GM18519 (cell line): ENCODE results near the gene PCNX1.
"Not testable (repeated sequence)": the region's sequence is repeated elsewhere in the genome, so short reads cannot be mapped to it uniquely, and the experiment has no call there.

Experiments
- ATAC-seq: cut with Tn5 transposase; IDR thresholded peaks from one replicate; pipeline ENCODE4 v1.9.1; 2021; ENCODE audit warnings: mild to moderate bottlenecking, moderate library complexity; ENCODE audit not compliant: unreplicated experiment, low FRiP score

The PCNX1 gene

DNA sequence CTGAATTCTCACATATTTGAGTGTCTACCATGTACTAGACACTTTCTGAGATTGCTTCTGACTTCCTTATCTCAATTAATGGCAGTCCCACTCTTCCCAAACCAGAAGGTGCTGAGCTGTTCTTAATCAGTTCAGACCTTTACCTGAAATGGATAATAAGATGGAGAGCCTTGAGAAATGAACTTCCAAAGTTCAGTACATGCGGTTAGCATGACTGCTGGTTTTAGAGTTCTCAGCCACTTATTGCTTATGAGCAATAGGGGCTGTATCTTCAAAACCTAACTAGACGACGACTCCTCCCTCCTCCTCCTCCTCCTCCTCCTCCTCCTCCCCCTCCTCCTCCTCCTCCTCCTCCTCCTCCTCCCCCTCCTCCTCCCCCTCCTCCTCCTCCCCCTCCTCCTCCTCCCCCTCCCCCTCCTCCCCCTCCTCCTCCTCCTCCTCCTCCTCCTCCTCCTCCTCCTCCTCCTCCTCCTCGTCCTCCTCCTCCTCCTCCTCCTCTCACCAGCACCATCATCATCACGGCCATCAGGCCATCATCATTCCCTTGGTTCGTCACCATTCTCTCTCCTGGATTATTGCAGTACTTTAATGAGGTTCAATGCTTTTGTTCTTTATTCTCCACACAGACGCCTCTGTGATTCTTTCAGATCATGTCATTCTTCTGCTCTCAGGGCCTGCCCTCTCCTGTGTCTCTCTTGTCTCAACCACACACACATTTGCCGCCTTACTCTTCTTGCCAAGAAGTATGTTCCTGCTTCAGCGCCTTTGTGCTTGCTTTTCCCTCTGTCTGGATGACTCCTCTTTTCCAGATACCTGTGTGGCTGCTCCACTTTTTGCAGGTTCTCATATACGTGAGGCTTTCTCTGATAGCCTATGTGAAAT, 2.7 kb downstream of the PCNX1 start:
- ATAC-seq: no peak

DNA sequence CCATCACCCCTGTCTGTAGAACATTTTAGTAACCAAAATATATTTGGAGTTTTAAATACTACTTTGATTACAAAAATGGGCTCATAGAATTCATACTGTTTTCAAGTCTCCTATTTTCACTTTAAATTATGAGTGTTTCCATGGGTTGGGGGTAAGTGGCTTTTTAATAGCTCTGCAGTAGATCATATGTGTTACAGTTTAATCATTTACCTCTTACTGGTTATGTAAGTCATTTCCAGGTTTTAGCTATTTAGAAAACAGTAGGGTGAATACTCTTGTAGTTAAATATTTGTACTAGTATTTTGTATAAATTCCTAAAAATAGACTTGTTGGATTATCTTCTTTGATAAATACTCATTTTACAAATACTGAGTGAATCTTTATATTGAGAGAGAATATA, 8.2 kb downstream of the PCNX1 start:
- no peak for ATAC-seq

DNA sequence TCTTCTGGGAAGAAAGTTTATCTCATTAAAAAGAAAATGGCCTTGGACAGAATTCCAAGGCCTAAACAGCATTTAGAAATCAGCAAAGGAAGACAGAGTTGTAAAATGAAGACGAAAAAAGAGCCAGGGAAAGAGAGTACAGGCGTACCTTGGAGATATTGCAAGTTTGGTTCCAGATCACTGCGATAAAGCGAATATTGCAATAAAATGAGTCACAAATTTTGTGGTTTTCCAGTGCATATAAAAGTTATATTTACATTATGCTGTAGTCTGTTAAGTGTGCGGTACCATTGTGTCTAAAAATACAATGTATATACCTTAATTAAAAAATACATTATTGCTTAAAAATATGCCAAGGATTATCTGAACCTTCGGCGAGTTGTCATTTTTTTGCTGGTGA, 9.0 kb downstream of the PCNX1 start:
- no peak for ATAC-seq

DNA sequence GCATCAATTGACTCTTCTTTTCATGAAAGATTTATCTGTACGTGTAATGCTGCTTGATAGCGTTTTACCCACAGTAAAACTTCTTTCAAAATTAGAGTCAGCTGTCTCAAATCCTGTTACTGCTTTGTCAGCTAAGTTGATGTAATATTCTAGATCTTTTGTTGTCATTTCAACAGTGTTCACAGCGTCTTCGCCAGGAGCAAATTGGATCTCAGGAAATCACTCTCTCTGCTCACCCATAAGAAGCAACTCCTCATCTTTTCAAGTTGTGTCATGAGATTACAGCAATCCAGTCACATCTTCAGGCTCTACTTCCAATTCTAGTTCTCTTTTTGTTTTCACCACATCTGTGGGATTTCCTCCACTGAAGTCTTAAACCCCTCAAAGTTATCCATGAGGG, 9.5 kb downstream of the PCNX1 start:
- no peak for ATAC-seq

DNA sequence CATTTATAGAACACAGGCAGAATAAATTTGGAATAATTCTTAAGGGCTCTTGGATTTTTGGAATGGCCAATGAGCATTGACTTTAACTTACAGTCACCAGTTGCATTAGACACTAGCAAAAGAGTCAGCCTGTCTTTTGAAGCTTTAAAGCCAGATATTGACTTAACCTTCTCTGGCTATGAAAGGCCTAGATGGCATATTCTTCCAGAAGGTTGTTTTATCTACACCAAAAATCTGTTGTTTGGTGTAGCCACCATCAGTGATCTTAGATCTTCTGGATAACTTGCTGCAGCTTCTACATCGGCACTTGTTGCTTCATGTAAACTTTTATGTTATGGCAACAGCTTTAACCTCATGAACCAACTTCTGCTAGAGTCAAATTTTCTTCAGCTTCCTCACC, 10.4 kb downstream of the PCNX1 start:
- no peak for ATAC-seq

DNA sequence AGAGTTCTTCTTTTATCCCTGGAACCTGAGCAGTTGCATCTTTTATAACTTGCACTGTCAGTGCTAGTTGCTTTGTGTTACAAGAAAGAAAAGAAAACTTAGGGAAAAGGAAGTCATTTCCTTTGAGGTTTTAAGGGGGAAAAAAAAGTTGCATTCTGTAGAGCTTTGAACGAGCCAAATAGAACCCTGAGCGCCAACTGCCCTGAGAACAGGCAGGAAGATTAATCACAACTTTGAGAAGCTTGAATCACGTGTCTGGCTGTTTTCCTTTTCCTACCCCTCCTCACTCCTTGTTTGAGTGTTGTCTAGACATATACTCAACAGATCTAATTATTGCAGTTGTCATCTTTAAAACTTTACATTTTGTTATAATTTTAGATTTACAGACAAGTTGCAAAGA, 12.5 kb downstream of the PCNX1 start:
- no peak for ATAC-seq

DNA sequence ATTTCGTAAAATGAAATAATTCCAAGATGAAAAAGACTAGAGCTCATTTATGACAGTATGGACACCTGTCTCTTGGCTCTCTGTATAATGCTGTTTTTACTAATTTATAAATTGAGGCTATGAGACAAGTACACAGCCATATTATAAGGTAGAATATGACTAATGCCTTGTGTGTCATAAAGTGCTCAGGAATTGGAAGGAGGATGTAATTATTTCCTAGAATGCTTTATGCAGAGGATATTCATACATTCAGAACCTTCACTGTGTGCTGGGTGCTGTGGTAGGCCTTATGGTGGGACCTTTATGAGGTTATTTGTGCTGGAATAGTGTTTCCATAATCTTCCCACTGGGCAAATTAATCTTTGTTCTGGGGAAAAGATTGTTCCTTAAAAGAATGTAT, 13.3 kb downstream of the PCNX1 start:
- no peak for ATAC-seq

DNA sequence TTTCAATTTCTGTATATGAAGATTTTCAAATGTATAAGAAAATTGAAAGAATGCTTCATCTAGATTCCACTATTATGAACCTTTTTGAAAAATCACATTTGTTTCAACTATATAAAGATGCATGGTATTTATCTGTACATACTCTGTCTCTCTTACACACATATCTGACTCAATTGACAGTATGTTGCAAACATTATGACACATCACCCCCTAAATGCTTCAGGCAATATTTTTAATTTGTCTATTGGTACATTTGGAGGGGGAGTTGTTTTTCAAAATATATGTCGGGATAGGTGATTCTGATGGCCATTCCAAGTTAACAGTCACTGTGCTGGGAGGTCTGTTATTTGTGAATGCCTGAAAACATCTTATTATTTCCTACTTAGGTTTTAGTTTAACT, 14.4 kb downstream of the PCNX1 start:
- no peak for ATAC-seq

DNA sequence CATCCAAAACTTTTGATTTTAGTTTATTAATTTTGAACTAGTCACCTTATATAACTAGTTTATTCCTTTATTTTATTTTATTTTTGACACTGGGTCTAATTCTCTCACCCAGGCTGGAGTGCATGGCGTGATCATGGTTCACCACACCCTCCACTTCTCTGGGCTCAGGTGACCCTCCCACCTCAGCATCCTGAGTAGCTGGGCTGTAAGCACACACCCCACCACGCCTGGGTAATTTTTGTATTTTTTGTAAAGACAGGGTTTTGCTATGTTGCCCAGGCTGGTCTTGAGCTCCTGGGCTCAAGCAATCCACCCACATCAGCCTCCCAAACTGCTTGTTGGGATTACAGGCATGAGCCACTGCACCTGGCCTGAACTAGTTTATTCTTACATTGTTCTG, 17.3 kb downstream of the PCNX1 start:
- no peak for ATAC-seq

DNA sequence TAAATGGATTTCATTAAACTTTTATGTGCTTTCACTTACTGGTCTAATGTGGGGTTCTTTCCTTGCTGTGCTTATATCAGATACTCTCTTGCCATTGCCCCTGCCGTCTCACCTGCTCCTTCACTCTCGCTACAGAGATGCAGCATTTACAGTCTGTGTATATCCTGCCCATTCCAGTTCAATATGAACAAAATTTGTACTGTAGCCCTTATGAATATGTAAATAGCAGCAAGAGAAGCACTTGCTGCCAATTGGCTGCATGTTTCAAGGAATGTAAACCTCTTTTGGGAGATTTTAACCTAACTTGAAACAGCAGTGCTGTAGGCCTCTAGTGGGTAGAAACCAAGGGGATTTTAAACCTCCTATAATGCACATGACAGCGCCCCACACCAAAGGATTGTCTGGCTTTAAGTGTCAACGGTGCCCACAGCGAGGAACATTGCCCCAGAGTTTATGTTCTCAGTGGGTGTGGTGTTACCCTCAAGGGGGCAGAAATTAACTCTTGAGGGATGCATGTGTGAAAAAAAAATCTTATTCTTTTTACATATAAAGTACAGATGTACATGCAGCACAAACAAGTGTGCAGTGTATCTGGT, 19.1 kb downstream of the PCNX1 start:
- no peak for ATAC-seq

DNA sequence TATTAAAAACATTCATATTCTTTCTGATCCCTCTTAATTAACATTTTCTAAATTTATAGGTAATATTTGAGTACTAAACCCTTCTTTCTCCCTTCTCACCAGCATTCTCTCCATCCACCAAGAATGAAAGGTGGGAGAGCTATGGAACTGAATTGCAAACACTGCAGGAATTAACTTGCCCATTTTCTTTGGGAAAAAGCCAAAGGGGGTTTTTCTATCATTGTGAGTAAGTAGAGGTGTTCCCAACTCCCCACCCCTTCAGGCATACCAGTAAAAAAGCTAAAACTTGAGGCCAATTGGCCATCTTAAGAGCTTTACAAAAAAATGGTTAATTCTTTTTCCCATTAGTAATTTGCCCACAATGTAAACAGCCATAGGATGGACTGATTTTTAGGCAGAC, 23.7 kb downstream of the PCNX1 start:
- ATAC-seq: no peak

DNA sequence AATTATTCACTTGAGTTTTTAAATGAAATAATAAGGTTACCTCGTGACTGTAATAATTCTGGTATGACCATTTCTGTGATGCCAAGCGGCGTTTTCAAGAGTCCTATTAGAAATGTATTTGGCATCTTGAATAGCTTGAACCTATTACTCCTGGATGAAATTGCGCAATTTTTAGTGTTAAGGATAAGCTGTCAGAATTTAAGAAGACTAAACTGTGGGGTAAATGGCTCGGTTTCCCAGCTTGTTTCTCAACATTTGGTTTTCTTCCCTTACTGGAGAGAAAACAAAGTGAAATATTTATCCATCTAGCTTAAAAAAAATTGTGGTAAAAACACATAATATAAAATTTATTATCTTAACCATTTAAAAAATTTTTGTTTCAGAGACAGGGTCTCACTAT, 26.8 kb downstream of the PCNX1 start:
- ATAC-seq: no peak

DNA sequence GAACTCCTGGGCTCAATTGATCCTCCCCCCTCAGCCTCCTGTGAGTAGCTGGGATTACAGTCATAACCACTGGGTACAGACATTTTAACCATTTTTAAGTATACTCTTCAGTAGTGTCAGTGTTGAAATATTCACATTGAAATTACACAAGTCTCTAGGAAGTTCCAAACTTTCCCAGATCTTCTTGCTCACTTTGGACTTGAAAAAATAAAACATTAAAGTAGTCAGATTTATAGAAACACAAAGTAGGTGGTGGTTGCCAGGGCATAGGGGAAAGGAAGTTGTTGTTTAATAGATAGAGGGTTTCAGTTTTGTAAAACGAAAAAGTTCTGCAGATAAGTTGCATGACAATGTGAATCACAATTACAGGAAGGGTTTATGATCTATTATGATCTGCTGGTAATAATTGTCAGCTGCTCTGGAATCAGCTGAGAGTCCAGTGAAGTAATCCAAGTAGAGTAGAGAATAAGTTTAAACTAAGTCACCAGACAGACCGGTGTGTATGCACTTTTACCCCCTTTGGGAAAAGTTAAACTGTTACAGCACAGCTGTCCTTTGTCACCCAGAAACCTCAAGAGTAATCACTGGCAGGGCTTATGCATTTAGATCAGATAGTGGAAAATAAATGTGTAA, 27.4 kb downstream of the PCNX1 start:
- ATAC-seq: no peak

DNA sequence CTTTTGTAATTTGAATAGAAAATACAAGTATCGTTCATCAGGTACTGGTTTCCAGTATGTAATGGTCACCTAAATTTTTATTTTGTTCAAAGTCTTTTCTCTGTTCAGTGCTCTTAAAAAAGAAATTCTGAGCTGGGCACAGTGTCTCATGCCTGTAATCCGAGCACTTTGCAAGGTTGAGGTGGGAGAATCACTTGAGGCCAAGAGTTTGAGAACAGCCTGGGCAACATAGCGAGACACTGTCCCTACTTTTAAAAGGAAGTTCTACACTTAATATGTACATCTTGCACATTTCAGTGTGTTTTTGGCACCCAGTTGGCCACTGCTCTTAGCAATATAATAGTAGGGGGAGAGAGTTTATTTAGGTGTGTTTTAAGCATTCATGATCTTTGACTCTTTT, 27.9 kb downstream of the PCNX1 start:
- no peak for ATAC-seq

DNA sequence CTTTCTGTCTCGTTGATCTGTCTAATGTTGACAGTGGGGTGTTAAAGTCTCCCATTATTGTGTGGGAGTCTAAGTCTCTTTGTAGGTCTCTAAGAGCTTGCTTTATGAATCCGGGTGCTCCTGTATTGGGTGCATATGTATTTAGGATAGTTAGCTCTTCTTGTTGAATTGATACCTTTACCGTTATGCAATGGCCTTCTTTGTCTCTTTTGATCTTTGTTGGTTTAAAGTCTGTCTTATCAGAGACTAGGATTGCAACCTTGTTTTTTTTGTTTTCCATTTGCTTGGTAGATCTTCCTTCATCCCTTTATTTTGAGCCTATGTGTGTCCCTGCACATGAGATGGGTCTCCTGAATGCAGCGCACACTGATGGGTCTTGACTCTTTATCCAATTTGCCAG, 32.4 kb downstream of the PCNX1 start:
- ATAC-seq: not testable (repeated sequence)

DNA sequence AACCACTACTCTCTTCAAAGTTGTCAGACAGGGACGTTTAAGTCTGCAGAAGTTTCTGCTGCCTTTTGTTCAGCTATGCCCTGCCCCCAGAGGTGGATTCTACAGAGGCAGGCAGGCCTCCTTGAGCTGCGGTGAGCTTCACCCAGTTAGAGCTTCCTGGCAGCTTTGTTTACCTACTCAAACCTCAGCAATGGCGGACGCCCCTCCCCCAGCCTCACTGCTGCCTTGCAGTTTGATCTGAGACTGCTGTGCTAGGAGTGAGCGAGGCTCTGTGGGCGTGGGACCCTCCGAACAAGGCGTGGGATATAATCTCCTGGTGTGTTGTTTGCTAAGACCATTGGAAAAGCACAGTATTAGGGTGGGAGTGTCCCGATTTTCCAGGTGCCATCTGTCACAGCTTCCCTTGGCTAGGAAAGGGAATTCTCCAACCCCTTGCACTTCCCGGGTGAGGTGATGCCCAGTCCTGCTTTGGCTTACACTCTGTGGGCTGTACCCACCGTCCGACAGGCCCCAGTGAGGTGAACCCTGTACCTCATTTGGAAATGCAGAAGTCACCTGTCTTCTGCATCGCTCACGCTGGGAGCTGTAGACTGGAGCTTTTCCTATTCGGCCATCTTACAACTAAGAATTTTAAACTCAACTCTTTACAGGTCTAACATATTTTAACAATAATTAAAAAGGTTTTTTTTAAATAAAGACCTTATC, 34.5 kb downstream of the PCNX1 start:
- ATAC-seq: not testable (repeated sequence)

DNA sequence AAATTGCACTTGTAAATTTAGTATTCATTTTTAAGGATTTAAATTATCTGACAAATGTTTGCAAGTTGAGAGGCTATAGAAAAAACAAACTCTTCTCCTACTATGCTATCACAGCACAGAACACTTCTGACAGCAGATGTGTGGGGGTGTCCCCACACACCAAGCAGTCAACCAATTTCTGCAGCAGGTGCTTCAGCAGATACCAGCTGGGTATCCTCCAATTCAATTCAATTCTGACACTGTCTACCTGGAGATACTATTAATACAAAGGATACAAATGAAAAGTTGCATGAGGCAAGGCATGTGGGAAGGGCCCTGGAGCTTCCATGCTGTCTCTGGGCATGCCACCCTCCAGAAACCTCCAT, 35.1 kb downstream of the PCNX1 start:
- ATAC-seq: no peak

DNA sequence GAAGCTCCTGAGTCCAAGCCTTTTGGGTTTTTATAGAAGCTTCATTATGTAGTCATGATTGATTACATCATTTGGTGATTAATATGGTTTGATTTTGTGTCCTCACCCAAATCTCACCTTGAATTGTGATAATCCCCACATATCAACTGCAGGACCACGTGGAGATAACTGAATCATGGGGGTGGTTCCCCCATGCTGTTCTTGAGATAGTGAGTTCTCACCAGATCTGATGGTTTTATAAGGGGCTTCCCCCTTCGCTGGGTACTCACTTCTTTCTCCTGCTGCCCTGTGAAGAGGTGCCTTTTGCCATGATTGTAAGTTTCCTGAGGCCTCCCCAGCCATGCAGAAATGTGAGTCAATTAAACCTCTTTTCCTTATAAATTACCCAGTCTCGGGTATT, 35.5 kb downstream of the PCNX1 start:
- not testable (repeated sequence) for ATAC-seq

DNA sequence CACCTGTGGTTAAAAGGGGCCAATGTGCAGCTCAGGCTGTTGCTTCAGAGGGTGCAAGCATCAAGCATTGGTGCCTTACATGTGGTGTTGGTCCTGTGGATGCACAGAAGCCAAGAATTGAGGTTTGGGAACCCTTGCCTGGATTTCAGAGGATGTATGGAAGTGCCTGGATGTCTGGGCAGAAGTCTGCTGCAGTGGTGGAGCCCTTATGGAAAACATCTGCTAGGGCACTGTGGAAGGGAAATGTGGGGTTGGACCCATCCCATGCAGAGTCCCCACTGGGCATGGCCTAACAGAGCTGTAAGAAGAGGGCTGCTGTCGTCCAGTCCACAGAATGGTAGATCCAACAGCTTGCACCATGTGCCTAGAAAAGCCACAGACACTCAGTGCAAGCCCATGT, 36.6 kb downstream of the PCNX1 start:
- ATAC-seq: no peak

DNA sequence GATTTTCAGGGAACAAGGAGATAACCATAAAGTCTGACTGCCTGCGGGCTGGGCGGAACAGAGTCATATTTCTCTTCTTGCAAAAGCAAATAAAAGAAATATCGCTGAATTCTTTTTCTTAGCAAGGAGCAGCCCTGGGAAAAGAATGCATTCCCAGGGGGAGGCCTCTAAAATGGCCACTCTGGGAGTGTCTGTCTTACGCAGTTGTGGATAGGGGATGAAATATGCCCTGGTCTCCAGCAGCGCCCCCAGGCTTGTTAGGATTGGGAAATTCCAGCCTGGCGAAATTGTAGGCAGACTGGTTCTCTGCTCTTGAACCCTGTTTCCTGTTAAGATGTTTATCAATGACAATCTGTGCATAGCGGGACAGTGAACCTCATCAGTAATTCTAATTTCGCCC, 40.5 kb downstream of the PCNX1 start:
- ATAC-seq: no peak

DNA sequence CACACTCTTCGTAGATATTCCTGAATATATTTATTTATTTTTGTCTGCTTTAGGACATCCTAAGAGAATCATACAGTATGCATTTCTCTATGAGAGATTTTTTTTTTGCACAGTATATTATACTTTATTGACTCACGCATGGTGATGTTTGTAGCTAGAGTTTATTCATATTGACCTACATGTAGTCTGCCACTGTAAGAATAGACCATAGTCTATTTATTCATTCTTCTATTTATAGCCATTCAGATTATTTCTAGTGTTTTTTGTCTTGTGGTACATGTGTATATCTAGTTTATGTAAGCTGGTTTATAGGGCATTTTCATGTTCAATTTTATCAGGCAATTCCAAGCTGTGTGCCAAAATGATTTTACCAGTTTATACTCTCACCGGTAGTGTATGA, 45.2 kb downstream of the PCNX1 start:
- no peak for ATAC-seq
